Measurements from ENCODE around the gene RNASE1.

The RNASE1 gene

GRCh38 chr14:20807304-20808161 is 4.9 kb upstream of the RNASE1 start:
- no peak for DNase-seq

GRCh38 chr14:20805485-20805884 is 2.8 kb upstream of the RNASE1 start:
- no peak for DNase-seq

GRCh38 chr14:20803223-20803622 is 579 bp upstream of the RNASE1 start:
- no peak for DNase-seq

- no peak for DNase-seq
Measured at GRCh38 chr14:20801726-20802125, 918 bp downstream of the RNASE1 start.

GRCh38 chr14:20799892-20800544 is 2.6 kb downstream of the RNASE1 start:
- no peak for DNase-seq

DNA sequence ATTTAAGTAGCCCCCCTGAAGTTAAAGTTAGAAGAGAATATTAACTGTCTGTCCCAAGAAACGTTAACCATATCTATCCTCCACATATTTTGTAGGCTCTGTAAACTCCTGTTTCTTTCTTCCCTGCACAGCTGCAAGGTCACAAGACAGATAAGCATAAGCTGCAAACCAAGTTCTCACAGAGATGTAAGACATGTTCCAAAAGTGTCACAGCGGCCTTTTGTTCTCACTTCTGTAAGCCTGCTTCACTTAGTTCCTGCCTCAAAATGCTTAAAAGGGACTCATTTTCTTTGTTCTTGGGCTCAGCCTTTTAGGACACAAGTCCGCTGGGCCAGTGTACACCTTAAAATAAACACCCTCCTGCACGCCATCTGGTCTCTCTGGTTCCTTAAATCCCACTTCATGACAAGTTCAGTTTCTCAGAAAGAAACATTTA is 3.2 kb downstream of the RNASE1 start:
- DNase-seq = no peak

DNA sequence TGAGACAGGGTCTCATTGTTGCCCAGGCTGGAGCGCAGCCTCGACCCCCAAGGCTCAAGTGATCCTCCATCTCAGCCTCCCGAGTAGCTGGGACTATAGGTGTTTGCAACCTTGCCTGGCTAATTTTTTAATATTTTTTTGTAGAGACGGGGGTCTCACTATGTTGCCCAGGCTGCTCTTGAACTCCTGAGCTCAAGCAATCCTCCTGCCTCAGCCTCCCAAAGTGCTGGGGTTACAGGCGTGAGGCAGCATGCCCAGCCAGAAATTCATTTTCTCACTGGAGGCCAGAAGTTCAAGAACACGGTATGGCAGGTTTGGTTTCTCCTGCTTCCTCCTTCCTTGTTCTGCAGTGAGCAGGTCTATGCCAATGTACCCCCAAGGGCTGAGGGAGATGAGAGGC is 3.7 kb downstream of the RNASE1 start:
- no peak for DNase-seq

DNA sequence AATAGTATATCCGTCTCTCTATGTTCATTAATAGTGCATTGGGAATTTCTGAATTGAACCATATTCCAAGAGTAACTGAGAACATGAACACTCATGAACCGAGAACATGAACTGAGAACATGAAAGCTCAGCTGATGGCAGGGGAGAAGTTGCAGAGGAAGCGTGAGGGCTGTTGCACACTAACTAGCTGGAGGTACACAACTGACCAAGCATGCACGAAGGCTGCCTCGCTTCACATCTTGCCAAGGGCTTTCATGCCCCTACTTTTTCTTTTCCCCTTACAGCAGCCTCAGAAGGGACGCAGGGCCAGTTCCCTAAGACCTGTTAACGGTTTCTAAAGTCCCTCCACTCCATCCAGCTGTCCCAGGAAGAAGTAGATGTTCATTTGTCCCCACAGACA is 4.3 kb downstream of the RNASE1 start:
- no peak for DNase-seq

DNA sequence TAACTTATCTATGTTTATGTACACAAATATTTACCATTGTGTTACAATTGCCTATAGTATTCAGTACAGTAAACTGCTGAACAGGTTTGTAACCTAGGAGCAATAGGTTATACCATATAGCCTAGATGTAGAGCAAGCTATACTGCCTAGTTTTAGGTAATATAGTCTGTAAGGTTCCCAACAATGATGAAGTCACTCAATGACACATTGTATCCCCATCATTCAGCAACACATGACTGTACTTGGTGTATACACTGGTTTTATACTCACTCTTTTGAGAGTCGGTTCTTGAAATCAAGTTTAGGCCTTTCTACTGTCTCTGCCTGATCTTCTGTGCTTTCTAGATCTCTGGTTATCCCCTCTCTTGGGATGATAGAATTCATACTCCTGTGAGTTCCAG is 5.5 kb downstream of the RNASE1 start:
- no peak for DNase-seq

DNA sequence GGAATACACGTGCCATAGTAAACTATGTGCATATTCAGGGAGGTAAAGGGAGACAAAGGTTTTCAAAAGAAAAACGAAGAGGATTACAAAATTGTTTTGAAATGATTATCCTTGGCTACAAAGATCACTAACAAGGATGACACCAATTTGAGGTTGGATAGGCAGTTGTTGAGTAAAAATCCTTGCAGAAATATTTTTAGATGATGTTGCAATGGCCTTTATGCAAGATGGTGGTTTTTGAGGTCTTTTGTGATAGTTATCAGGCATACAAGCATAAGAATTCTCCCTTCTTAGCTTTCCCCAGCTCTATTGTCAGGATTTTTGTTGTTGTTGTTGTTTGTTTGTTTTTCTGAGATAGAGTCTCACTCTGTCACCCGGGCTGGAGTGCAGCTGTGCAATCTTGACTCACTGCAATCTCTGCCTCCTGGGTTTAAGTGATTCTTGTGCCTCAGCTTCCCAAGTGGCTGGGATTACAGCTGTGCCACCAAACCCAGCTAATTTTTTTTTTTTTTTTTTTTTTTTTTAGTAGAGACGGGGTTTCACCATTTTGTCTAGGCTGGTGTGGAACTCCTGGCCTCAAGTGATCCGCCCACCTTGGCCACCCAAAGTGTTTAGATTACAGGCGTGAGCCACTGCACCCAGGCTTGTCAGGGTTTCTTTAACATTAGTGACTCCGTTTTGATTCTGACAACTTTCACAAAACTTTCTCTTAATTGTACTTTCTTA is 7.8 kb downstream of the RNASE1 start:
- DNase-seq = no peak

DNA sequence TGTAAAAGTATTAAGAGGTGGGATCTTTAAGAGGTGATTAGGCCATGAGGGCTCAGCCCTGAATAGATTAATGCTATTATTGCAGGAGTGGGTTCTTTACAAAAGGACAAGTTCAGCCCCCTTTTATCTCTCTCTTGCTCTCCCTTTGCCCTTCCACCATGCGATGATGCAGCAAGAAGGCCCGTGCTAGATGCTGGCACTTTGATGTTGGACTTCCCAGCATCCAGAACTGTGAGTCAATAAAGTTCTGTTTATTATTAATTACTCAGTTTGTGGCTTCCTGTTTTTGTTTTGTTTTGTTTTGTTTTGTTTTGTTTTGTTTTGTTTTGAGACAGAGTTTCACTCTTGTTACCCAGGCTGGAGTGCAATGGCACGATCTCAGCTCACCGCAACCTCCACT is 10.1 kb downstream of the RNASE1 start:
- no peak for DNase-seq

- no peak for DNase-seq
Measured at GRCh38 chr14:20791597-20791996, 11.0 kb downstream of the RNASE1 start.

DNA sequence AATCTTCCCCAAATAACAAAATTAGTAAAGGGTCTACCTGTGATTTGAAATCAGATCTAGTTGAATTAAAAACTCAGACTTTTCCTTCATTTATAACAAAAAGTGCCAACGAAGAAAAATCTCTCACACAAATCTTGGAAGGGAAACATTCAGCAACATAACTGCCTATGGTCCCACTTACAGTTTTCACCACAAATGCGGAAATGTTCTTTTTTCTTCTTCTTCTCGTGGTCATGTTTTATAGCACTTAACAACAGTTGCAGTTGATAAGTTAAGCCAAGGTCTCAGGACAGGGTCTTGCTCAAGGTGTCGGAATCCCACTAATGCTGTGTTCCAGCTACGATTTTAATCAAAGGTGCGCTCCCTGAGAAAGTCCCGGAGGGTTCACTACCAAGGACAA is 11.5 kb downstream of the RNASE1 start:
- no peak for DNase-seq

DNA sequence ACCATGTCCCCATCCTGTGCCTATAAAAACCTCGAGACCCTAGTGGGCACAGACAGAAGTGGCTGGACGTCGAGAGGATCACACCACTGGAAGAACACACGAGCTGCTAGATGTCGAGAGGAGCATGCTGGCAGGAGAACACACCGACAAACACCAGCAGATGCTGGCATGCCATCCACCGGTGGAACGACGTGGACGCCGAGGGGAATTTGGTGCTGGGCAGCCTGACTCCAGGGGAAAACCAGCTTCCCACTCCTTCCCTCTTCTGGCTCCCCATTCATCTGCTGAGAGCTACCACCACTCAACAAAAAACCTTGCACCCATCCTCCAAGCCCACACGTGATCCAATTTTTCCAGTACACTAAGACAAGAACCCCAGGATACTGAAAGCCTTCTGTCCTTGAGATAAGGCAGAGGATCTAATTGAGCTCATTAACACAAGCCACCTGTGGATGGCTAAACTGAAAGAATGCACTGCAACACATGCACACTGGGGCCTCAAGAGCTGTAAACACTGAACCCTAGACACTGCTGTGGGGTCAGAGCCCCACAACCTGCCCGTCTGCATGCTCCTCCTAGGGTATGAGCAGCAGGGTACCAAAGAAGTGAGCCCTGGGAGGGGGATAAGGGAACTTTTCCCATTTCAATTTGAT is 12.1 kb downstream of the RNASE1 start:
- DNase-seq = no peak

- DNase-seq = no peak
Measured at GRCh38 chr14:20789230-20789813, 13.3 kb downstream of the RNASE1 start.

- no peak for DNase-seq
Measured at GRCh38 chr14:20787025-20787424, 15.6 kb downstream of the RNASE1 start.

GRCh38 chr14:20782280-20782890 is 20.3 kb downstream of the RNASE1 start:
- DNase-seq = no peak

- no peak for DNase-seq
Measured at GRCh38 chr14:20781803-20782202, 20.8 kb downstream of the RNASE1 start.

- DNase-seq = no peak
Measured at GRCh38 chr14:20775901-20776300, 26.7 kb downstream of the RNASE1 start.

DNA sequence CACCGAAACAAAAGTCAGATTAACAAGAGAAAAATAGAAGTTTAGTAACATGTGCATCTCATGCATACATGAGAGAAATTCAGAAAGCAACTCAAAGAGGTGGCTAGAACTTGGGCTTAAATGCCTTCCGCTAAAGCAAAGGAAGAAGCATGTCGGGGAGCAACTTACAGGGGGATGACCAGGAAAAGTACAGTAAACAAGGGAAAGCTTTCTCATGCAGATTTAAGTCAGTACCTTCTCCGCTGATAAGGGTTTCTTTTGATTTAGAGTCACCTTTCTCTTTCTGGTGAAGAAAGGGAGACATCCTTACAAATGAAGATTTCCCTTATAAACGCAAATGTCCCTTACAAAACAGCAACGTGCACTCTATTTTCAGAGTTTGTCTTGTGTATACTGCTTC is 27.6 kb downstream of the RNASE1 start:
- DNase-seq = no peak

DNA sequence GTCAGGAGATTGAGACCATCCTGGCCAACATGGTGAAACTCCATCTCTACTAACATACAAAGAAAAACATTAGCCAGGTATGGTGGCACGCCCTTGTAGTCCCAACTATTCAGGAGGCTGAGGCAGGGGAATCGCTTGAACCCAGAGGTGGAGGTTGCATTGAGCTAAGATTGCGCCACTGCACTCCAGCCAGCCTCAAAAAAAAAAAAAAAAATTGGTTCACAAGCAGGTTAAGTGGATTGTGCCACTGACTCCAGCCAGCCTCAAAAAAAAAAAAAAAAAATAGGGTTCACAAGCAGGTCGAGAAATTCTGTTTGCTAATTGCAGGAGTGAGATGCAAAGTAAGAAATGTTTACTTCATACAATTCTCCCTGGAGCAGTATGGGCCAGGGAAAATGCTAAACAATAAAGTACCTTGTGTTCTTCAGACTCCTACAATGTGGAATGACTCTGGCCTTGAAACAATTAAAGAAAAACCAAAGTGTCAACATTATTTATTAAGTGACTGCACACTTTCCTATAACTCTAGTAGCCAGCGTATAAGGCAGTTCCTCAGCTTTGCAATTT is 28.3 kb downstream of the RNASE1 start:
- no peak for DNase-seq

- DNase-seq = no peak
Measured at GRCh38 chr14:20772650-20773049, 30.0 kb downstream of the RNASE1 start.

All from activated T-cell treated with anti-CD3 and anti-CD28 coated beads for 4 hours (primary cell).